ENCODE data around the gene PER1. TPM values are rescaled to one million over a fixed set of nuclear protein-coding genes. Genes with fewer than 3 reads are reported as not detected.

Gene PER1
- total RNA-seq, 2 experiments from 2014 or later, result 15.4 to 48.0 TPM

GRCh38 chr17:8123695-8124349 lies 28.4 kb downstream of the PER1 start, which contains the start of gene HES7:
Gene HES7 (minus strand): TSS chr17:8124106. CDS start chr17:8124084, 22 bp downstream.
- H3K4me3 ChIP-seq (ENCODE audit: low read depth, low read length, poor library complexity, severe bottlenecking), result peak within 1 kb of the TSS; percentile 79
- peaks cover 53% of the 10 kb centered on the region for H3K4me1 ChIP-seq (ENCODE audit: insufficient read depth, low read length, poor library complexity, severe bottlenecking)
- ChIA-PET CTCF (ENCODE audit: unreplicated experiment) (no interaction called here), POLR2A (no interaction called here)
- no peaks in the 10 kb centered on the region for H3K36me3 ChIP-seq (ENCODE audit: insufficient read depth, low read length)
- H2AFZ ChIP-seq (ENCODE audit: low read length), result no peak within 1 kb of the TSS
- TF ChIP-seq CTCF (conservative IDR thresholded peaks at IDR 0.05; ENCODE audit: low read length), result no peak
- no peak for TF ChIP-seq EZH2phosphoT487 (IDR thresholded peaks at IDR 0.05; ENCODE audit: borderline replicate concordance, low read depth, low read length)
- no TSS peak for BruUV-seq (replicated peaks)
- H3K4me2 ChIP-seq (ENCODE audit: low read length), result peak within 1 kb of the TSS; percentile 98
- no peak for DNase-seq (ENCODE audit: low spot score)
- intact Hi-C loops (cut with micrococcal nuclease; ENCODE audit: unreplicated experiment), result loop anchor here (5.0 kb wide), 2 partner anchors 163 to 287 kb away; partner anchors contain the start of gene RANGRF
- no peaks in the 10 kb centered on the region for H3K9me3 ChIP-seq (ENCODE audit: low read length)
- H3K27ac ChIP-seq (ENCODE audit: low read depth, low read length, poor library complexity, severe bottlenecking), result no peak within 1 kb of the TSS
- 0 out of 2 replicates have a peak, but pooled peaks cover 3% of the 10 kb centered on the region for H4K20me1 ChIP-seq (ENCODE audit: insufficient read depth, low read length)
- H3K79me2 ChIP-seq (ENCODE audit: insufficient read depth, low read depth, low read length), result no peaks in the 10 kb centered on the region
- H3K9me2 ChIP-seq (ENCODE audit: insufficient read depth, low read length), result no peaks in the 10 kb centered on the region

GRCh38 chr17:8122924-8123694 lies 29.1 kb downstream of the PER1 start:
- intact Hi-C loops (cut with micrococcal nuclease; ENCODE audit: unreplicated experiment), result loop anchor here (5.0 kb wide), 2 partner anchors 164 to 286 kb away; partner anchors contain the start of gene RANGRF
- Histone ChIP-seq H3K4me3 (ENCODE audit: low read depth, low read length, poor library complexity, severe bottlenecking) (peak overlapping the region; percentile 79), H4K20me1 (ENCODE audit: insufficient read depth, low read length) (0 out of 2 replicates have a peak, but pooled peaks cover 3% of the 10 kb centered on the region), H3K4me2 (ENCODE audit: low read length) (peak overlapping the region; percentile 98), H3K36me3 (ENCODE audit: insufficient read depth, low read length) (no peaks in the 10 kb centered on the region), H3K79me2 (ENCODE audit: insufficient read depth, low read depth, low read length) (no peaks in the 10 kb centered on the region), H3K9me2 (ENCODE audit: insufficient read depth, low read length) (no peaks in the 10 kb centered on the region), H3K27ac (ENCODE audit: low read depth, low read length, poor library complexity, severe bottlenecking) (no peak overlapping the region), H3K9me3 (ENCODE audit: low read length) (no peaks in the 10 kb centered on the region), H3K4me1 (ENCODE audit: insufficient read depth, low read length, poor library complexity, severe bottlenecking) (peaks cover 56% of the 10 kb centered on the region), H2AFZ (ENCODE audit: low read length) (no peak overlapping the region)
- ChIA-PET POLR2A (no interaction called here), CTCF (ENCODE audit: unreplicated experiment) (no interaction called here)
- TF ChIP-seq EZH2phosphoT487 (IDR thresholded peaks at IDR 0.05; ENCODE audit: borderline replicate concordance, low read depth, low read length) (no peak), CTCF (conservative IDR thresholded peaks at IDR 0.05; ENCODE audit: low read length) (no peak)
- BruUV-seq (replicated peaks), result no TSS peak
- peak; percentile 37 for DNase-seq (ENCODE audit: low spot score)
